ENCODE results near the gene PES1.

GRCh38 chr22:30640361-30640760 lies 48.7 kb upstream of the PES1 start:
- TF ChIP-seq EP300 (IDR thresholded peaks at IDR 0.05; ENCODE audit: borderline replicate concordance) (no peak), TAF1 (IDR thresholded peaks at IDR 0.05; ENCODE audit: low read depth) (no peak), REST (IDR thresholded peaks at IDR 0.05; ENCODE audit: low read depth) (no peak), MAX (IDR thresholded peaks at IDR 0.05) (no peak), NFIC (IDR thresholded peaks at IDR 0.05) (no peak), YY1 (IDR thresholded peaks at IDR 0.05; ENCODE audit: low read depth) (no peak), USF1 (IDR thresholded peaks at IDR 0.05) (no peak), TCF12 (IDR thresholded peaks at IDR 0.05; ENCODE audit: low read depth) (no peak), CEBPB (IDR thresholded peaks at IDR 0.05) (no peak), RAD21 (IDR thresholded peaks at IDR 0.05; ENCODE audit: low read depth) (no peak), CREB1 (IDR thresholded peaks at IDR 0.05; ENCODE audit: low read depth) (no peak)

Measured in Ishikawa (cell line).